CD4-positive, alpha-beta T cell treated with Interferon alpha-2 for 1 hour (primary cell): ENCODE results near the gene ARL4D.

ENCODE experiments used
- DNase-seq, 2 donors: peaks; one replicate each; pipeline ENCODE4 v3.0.0-alpha.2; 2020 to 2022

The ARL4D gene

DNA sequence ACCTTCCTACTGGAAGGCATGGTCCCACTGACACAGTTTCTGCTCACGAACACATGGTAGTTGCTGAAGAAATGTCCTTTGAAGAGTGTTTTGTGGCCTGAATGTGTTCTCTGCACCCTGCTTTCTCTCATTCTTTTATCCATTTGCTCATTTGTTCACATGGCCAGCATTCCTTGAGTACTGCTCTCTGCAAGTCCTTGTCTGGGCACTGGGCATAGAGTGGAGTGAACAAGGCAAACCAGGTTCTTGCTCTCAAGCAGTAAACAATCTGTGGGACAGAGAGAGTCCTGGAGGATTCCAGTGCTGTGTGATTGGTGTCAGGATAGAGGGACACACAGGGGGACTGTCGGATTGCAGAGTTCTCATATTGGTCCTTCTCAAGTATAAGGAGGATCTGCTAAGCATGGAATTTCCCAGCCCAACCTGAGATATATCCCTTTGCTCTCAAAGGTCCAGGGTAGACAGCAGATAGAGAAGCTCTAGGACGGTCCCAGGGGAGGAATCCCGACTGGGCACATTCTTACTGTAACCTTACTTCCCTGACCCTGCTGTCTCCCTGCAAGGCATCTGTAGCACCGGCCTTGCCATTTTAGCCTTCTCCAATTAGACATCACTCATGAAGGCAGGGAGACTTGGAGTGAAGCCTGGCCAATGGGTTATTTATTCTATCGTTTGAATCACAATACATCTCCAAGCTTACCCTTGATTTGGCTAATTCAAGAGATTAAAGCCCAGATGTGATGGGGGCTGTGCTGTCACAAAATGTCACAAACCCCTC, 32.3 kb downstream of the ARL4D start:
- no peak for DNase-seq

DNA sequence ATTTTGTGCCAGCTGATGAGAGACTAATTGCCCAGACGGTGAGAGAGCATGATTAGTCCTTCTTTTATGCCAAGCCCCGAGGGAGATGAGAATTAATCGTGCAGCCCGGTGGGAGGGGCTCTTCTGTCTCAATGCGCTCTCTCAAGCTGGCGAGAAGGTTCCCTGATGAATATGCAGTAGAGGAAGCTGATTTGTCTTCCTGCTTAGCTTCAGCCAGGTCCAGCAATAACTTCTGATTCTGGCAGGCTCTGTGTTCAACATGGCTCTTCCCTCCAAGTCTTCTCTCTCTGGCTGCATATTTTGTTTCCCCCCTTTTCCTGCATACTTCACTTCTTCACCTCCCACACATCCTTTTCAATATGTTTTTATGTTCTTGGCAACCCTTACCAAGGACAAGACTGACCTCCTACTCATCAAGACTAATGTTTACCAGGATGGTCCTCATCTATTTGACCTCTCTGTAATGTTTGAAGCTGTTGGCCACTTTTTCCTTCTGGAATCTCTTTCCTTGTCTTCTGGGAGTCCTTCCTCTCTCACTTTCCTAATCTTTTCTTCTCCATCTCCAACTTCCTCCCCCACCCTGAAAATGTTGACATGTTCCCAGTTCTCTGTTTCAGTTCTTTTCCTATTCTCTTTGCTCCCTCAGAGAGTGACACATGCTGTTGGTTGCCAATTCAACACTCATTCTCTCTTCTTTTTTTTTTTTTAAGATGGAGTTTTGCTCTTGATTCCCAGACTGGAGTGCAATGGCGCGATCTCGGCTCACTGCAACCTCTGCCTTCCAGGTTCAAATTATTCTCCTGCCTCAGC, 33.1 kb downstream of the ARL4D start:
- DNase-seq = no peak

DNA sequence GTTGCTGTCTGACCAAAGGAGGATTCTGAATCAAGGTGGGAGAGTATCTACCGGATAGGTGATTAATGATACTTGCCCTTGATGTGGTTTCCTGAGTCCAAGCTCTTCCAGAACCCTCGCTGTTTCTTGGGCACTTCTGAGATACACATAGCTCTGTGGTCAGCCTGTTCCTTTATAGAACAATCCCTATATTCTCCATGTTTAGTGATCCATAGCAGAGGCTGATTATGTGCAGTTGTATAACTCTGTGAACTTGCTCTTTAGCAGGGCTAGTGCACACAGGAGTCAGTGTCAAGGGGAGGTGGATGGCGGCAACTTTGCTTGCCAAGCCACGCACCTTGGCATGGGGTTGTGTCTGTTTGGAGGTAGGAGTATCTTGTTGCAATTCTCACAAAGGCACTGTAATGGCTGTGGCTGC, 36.1 kb downstream of the ARL4D start:
- no peak for DNase-seq

DNA sequence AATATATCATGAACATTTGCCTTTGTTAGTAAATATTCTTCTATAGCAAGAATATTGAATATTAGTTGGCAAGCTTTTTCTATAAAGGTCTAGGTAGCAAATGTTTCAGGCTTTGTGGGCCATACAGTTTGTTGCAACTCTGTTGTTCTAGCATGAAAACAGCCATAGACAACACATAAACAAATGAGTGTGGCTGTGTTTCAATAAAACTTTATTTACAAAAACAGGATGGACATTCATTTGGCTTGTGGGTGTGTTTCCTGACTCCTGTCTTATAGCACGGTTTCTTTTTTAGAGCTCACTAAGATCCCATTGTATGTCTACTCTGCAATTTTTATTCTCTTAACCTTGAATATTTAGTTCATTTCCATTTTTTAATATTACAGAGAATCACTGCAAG, 39.0 kb downstream of the ARL4D start:
- DNase-seq = no peak

DNA sequence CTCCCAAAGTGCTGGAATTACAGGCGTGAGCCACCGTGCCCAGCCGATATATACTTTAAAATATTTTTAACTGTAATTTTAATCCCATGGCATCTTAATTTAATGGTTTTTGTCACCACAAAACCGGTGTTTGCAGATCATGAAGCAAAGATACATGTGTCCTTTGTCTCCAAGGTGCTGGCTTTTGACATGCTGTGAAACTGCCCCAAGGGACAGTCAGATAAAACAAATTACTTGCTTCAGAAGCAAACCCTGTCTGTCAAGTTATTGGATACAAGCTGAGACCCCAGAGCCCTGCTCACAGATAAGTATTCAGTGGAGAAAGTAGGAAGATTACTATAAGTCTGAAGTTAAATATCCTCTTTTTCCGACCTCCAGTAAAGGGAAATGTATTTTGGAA, 39.8 kb downstream of the ARL4D start:
- DNase-seq = no peak

DNA sequence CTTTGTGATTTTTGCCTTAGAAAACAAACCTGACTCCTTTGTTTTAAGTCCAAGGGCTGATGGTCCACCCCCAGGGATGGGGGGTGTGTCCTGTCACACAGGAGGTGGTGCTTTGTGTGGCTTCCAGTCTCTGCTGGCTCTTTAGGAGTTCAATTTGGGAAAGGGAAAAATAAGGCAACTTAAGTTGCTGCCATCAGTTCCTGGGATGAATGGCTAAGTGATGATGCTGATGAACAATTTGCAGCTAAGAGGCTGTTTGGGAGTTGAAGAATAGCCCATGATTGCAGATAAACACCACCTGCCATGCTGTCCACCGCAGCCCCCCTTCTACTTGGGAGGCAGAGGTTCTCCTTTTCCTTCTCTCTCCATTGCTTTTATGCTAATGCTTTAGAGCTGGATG, 40.2 kb downstream of the ARL4D start:
- no peak for DNase-seq

DNA sequence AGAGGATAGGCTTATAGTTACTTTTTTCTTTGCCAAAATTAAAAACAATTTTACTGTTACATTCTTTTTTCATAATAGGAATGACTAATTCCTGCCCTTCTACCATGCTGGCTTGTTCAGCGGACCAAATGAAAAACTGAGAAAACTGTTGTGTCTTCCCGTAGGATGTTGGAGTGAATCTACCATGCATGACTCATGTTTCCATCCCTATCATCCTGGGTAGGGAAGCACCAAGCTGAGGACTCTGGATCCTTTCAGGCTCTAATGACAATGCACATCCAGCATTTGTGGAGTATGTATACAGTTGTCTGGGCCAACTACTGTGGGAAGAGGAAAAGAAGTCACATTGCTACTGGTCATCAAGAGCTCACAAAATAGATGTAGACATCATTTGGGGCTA, 43.9 kb downstream of the ARL4D start:
- DNase-seq = no peak

DNA sequence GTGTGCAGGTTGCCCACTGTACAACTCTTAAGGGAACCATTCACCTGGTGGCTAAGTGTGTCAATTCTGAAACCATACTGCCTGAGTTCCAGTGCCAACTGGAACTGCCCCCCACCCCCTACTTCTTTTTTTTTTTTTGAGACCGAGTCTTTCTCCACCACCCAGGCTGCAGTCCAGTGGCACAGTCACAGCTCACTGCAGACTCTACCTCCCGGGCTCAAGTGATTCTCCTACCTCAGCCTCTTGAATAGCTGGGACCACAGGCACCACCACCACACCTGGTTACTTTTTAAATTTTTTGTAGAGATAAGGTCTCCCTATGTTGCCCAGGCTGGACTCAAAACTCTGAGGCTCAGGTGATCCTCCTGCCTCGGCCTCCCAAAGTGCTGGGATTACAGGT, 44.6 kb downstream of the ARL4D start:
- no peak for DNase-seq

DNA sequence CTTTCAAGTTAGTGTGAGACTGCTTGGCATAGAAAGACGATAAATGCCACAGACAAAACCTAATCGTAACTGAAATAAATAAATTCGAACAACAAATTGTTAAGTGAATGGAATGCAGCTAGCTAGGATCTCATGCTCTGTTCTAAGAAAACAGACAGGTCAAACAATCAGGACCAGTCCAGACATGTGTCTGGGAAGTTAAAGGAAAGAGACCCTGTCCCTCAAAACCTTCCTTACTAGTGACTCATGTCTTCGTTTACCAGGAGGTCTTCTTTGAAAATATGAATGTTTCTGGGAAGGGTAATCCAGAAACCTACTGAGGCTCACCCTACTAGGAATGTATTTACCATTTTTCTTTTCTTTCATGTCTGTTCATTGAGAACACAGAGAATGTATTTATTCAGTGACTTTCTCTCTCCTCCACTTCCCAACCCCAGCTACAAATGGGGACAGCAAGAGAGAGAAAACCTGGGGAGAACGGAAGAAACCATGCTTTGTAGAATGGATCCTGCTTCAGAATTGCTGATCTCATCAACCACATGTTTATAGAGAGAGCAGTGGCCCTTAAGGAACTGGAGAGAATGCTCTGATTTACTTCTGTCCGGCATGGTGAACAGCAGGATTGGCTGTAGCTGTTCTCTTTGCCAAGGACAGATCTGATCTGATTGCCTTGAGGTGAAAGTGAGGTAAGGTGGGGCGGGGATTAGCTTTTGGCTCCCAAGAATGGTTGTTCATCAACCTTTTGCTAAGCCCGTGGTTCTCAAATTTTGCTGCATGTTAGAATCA, 45.6 kb downstream of the ARL4D start:
- DNase-seq = no peak

DNA sequence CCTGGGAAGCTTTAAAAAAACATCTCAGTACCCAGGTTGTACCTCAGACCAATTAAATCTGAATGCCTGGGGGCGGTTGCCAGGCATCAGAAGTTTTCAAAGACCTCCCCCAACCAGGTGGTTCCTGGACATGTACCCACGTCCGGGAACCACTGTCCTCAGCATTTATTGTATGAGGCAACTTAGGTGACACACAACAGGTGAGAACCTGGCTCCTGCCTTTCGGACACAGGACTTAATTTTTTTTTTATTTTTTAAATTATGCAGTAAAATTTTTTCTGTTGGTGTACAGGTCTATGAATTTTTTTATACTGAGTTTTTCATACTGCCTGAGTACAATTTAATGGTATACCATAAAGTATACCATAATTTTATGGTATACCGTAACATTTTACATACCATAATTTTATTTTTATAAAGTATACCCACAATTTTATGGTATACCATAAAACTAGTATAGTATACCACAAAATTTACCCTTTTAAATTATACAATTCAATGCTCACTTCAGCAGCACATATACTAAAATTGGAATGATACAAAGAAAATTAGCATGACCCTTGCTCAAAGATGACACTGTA, 46.3 kb downstream of the ARL4D start:
- no peak for DNase-seq

DNA sequence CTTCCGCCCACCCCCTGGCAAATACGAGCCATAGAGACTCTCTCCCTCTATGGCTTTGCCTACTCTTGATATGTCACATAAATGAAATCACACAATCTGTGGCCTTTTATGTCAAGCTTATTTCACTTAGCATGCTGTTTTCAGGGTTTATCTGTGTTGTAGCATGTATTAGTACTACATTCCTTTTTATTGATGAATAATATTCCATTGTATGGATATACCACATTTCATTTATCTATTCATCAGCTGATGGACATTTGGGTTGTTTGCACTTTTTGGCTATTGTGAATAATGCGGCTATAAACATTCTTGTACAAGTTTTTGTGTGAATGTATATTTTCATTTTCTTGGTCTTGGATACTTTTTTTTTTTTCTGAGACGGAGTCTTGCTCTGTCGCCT, 48.0 kb downstream of the ARL4D start:
- DNase-seq = no peak

DNA sequence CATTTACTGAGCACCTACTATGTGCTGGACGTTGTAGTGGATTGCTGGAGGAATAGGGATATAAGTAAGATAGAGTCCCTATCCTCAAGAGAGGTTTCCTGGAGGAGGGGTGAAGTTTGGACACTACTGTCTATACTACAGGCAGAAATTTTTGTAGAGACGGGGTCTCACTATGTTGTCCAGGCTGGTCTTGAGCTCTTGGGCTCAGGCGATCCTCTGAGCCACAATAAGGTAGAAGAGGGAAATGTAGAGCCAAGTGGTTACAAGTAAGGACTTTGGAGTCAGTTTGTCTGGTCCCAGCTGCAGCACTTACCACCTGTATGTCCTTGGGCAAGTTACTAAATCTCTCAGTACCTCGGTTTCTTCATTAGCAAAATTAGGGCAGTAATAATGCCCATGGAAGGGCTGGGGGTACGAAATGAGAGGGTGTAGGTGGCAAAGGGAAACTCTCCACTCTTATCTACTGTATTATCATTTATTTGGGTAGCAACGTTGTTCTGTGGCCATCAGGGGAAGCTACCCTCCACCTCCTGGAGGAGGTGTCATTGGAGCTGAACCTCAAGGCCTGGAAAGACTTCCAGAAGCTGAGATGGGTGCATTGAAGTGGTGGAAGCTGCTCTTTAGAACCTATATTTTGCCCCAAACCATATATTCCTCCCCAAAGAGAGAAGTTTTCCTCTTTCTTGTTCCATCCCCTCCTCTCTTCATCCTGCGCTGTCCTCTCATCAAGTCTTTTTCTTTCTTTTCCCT, 50.1 kb downstream of the ARL4D start:
- no peak for DNase-seq

DNA sequence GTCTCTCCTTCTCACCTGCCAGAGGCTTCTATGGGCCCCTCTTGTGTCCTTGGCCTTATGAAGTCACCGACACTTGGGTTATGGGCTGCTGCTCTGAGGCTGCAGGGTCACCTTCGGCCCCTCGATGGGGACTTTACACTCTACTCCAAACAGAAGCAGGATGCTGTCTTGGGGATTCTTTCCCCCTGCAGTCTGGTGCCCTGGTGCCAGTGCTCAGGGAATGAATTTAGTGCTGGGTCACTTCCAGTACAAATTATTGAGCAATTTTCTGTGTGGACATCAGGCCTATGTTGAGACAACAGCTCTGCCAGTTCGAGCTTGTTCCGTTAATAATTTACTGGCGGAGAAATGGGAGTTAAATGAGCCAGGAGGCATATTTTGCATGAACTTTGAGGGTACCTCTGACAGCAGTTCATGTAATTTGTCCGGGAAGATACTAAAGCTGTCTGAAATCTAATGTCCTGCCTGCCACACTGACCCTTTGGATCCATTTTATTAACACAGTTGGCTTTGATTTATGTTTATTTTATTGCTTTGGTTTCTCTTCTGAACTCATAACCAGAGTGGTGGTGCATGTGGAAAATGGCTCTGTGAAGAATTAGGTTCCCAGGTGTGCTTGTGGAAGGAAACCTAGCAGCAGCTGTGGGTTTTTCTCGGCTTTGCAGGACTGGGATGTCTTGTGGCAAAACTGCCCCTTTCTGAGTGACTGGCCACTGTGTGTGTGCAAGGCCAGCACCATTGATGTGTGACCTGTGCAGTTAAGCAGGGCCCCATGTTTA, 50.9 kb downstream of the ARL4D start:
- DNase-seq = no peak
